Upper lobe of left lung (tissue), 6 donors: ENCODE results near the gene ELAVL1. TPM values are rescaled to one million over a fixed set of nuclear protein-coding genes. Genes with fewer than 3 reads are reported as not detected.

ENCODE experiments used
- ATAC-seq, 2 donors: fragments of 200-7000 bp; cut with Tn5 transposase; one replicate each; pipeline ENCODE4 v1.9.1; 2022; ENCODE audit warnings: mild to moderate bottlenecking in 2 of 2, moderate library complexity in 2 of 2; ENCODE audit not compliant: low FRiP score in 2 of 2
- DNase-seq, 2 donors: peaks; one replicate each; pipeline ENCODE4 v3.0.0-alpha.2; 2019 to 2020
- H3K27ac ChIP-seq, 4 donors: fragments of 200-600 bp; sonication (generic); one replicate each; pipeline ENCODE4 v1.5.1; 2016 to 2019
- H3K27me3 ChIP-seq, 4 donors: fragments of 200-600 bp; sonication (generic); one replicate each; pipeline ENCODE4 v1.5.1; 2017 to 2019
- H3K36me3 ChIP-seq, 4 donors: fragments of 200-600 bp; sonication (generic); one replicate each; pipeline ENCODE4 v1.5.1; 2016 to 2019
- H3K4me1 ChIP-seq, 4 donors: fragments of 200-600 bp; sonication (generic); one replicate each; pipeline ENCODE4 v1.5.1; 2018 to 2019
- H3K4me3 ChIP-seq, 4 donors: fragments of 200-600 bp; sonication (generic); one replicate each; pipeline ENCODE4 v1.5.1; 2017 to 2019; ENCODE audit warnings: mild to moderate bottlenecking in 2 of 4, moderate library complexity in 1 of 4
- H3K9me3 ChIP-seq, 4 donors: fragments of 200-600 bp; sonication (generic); one replicate each; pipeline ENCODE4 v1.5.1; 2018 to 2019
- CTCF ChIP-seq, 6 experiments: fragments of 450-650 bp in 4 of 6; fragments of 200-600 bp in 2 of 6; sonication (generic) in 2 of 6; IDR thresholded peaks; one replicate each; pipeline ENCODE4 v1.5.1; 2016 to 2019; ENCODE audit warnings: antibody characterized with exemption in 6 of 6
- EP300 ChIP-seq, 4 donors: sonication (generic); formaldehyde crosslinking; IDR thresholded peaks; one replicate each; pipeline ENCODE4 v1.5.1; 2017; ENCODE audit warnings: antibody characterized with exemption in 4 of 4, control low read depth in 2 of 4
- POLR2A ChIP-seq, 4 donors: fragments of 450-650 bp; IDR thresholded peaks; one replicate each; pipeline ENCODE4 v1.5.1; 2016 to 2017; ENCODE audit warnings: antibody characterized with exemption in 4 of 4, mild to moderate bottlenecking in 2 of 4
- POLR2AphosphoS5 ChIP-seq, 2 donors: sonication (generic); formaldehyde crosslinking; IDR thresholded peaks; one replicate each; pipeline ENCODE4 v1.5.1; 2017; ENCODE audit warnings: antibody characterized with exemption in 2 of 2
- WGBS, 2 donors: methylation state at CpG; one replicate each; pipeline ENCODE4 v1.1.5; 2017 to 2018; 5-methylcytosine and 5-hydroxymethylcytosine counted together
- total RNA-seq, 6 donors: library from RNA; depleted of rRNA in 4 of 6; stranded (reverse); fragments of >200 nt in 4 of 6; gene quantifications; one replicate each; pipeline versions ENCODE4 v1.1.0 to v1.2.1, GENCODE V29; 2016 to 2021
- donor health status: DM: no; HTN: no; CAD: no; lungs with moderate emphysema.
- donor health status: DM: no; HTN: yes; CAD: no; lungs with severe emphysema.

Gene ELAVL1
- total RNA-seq, 6 donors from 2014 or later = 21.0 to 71.1 (median 36.1) TPM

GRCh38 chr19:7926021-7926726 lies 79.3 kb downstream of the ELAVL1 start, which contains the start of gene CTXN1:
CTXN1 (minus strand) TSS chr19:7926135; CDS start chr19:7925538, 597 bp downstream.
- Histone ChIP-seq H3K4me1 (peaks cover 22 to 47% (median 34%) of the 10 kb centered on the region in 4 donors), H3K27ac (peak within 1 kb of the TSS in 1 of 4 donors; percentile 60)

GRCh38 chr19:7925171-7925851 lies 80.1 kb downstream of the ELAVL1 start:
- H3K27ac ChIP-seq = peak overlapping the region in 1 of 4 donors; percentile 60
- H3K27me3 ChIP-seq = peaks cover 0 to 5% (median 0%) of the 10 kb centered on the region in 4 donors
- DNase-seq = peak; percentile 73 to 93
- peaks cover 0 to 22% (median 16%) of the 10 kb centered on the region in 4 donors for H3K36me3 ChIP-seq
- H3K9me3 ChIP-seq = no peaks in the 10 kb centered on the region
- peaks cover 23 to 51% (median 36%) of the 10 kb centered on the region in 4 donors for H3K4me1 ChIP-seq
- ATAC-seq = no peak
- peak overlapping the region; percentile 33 to 67 (median 58) for H3K4me3 ChIP-seq
- 0% methylated on average over 31 of the region's 98 CpGs; no CpG with 5 or more reads in 1 of the 2 donors for WGBS, 2 donors
- TF ChIP-seq CTCF (IDR thresholded peaks at IDR 0.05) (peak; percentile 71 to 92 (median 89)), EP300 (IDR thresholded peaks at IDR 0.05) (no peak), POLR2A (IDR thresholded peaks at IDR 0.05) (no peak)

More at GRCh38 chr19:7926021-7926726, 79.3 kb downstream of the ELAVL1 start, which contains the start of gene CTXN1:
- Histone ChIP-seq H3K36me3 (peaks cover 5 to 31% (median 23%) of the 10 kb centered on the region in 4 donors), H3K9me3 (no peaks in the 10 kb centered on the region), H3K4me3 (peak within 1 kb of the TSS; percentile 33 to 67 (median 58)), H3K27me3 (peaks cover 0 to 5% (median 0%) of the 10 kb centered on the region in 4 donors)
- DNase-seq = peak; percentile 59 to 97
- peak in 1 of 2 donors; percentile 76 for ATAC-seq
- TF ChIP-seq EP300 (IDR thresholded peaks at IDR 0.05) (no peak), POLR2AphosphoS5 (IDR thresholded peaks at IDR 0.05) (no peak), CTCF (IDR thresholded peaks at IDR 0.05) (no peak), POLR2A (IDR thresholded peaks at IDR 0.05) (no peak)
- WGBS, 2 donors = 30 to 55% methylated on average over 11 to 33 of the region's 65 CpGs

GRCh38 chr19:7924651-7925170 lies 80.7 kb downstream of the ELAVL1 start:
- 70 to 73% methylated on average over 15 to 18 of the region's 34 CpGs for WGBS, 2 donors
- peak in 1 of 2 donors; percentile 79 for DNase-seq
- Histone ChIP-seq H3K27ac (peak overlapping the region in 1 of 4 donors; percentile 60), H3K27me3 (peaks cover 0 to 5% (median 0%) of the 10 kb centered on the region in 4 donors), H3K36me3 (peaks cover 0 to 22% (median 14%) of the 10 kb centered on the region in 4 donors), H3K4me1 (peaks cover 26 to 54% (median 40%) of the 10 kb centered on the region in 4 donors), H3K9me3 (no peaks in the 10 kb centered on the region), H3K4me3 (peak overlapping the region in 3 of 4 donors; percentile 54 to 67 (median 62))
- no peak for TF ChIP-seq EP300 (IDR thresholded peaks at IDR 0.05)
- no peak for TF ChIP-seq POLR2A (IDR thresholded peaks at IDR 0.05)
- no peak for TF ChIP-seq CTCF (IDR thresholded peaks at IDR 0.05)
- TF ChIP-seq POLR2AphosphoS5 (IDR thresholded peaks at IDR 0.05) = no peak
- no peak for ATAC-seq

GRCh38 chr19:7924241-7924640 lies 81.2 kb downstream of the ELAVL1 start:
- Histone ChIP-seq H3K36me3 (peaks cover 0 to 22% (median 14%) of the 10 kb centered on the region in 4 donors), H3K27me3 (peaks cover 0 to 6% (median 0%) of the 10 kb centered on the region in 4 donors), H3K4me1 (peaks cover 31 to 54% (median 43%) of the 10 kb centered on the region in 4 donors), H3K27ac (no peak overlapping the region), H3K4me3 (no peak overlapping the region), H3K9me3 (no peaks in the 10 kb centered on the region)
- TF ChIP-seq CTCF (IDR thresholded peaks at IDR 0.05) = no peak
- TF ChIP-seq EP300 (IDR thresholded peaks at IDR 0.05) = no peak
- TF ChIP-seq POLR2A (IDR thresholded peaks at IDR 0.05) = no peak
- TF ChIP-seq POLR2AphosphoS5 (IDR thresholded peaks at IDR 0.05) = no peak
- 78 to 85% methylated on average over 12 of the region's 12 CpGs for whole genome bisulfite sequencing, 2 donors
- no peak for DNase-seq
- no peak for ATAC-seq
